ENCODE results near the gene CNOT11.

- TF ChIP-seq POLR2A (IDR thresholded peaks at IDR 0.05) (no peak), CTCF (IDR thresholded peaks at IDR 0.05) (no peak)
Observed at GRCh38 chr2:101277111-101277510, 24.4 kb downstream of the CNOT11 start.
